CD4-positive, alpha-beta T cell treated with Interleukin-21 for 1 hour (primary cell): ENCODE measurements around the gene ADAP1.

Source experiments
- DNase-seq: peaks from one replicate; pipeline ENCODE4 v3.0.0-alpha.2; 2020

The ADAP1 gene

DNA sequence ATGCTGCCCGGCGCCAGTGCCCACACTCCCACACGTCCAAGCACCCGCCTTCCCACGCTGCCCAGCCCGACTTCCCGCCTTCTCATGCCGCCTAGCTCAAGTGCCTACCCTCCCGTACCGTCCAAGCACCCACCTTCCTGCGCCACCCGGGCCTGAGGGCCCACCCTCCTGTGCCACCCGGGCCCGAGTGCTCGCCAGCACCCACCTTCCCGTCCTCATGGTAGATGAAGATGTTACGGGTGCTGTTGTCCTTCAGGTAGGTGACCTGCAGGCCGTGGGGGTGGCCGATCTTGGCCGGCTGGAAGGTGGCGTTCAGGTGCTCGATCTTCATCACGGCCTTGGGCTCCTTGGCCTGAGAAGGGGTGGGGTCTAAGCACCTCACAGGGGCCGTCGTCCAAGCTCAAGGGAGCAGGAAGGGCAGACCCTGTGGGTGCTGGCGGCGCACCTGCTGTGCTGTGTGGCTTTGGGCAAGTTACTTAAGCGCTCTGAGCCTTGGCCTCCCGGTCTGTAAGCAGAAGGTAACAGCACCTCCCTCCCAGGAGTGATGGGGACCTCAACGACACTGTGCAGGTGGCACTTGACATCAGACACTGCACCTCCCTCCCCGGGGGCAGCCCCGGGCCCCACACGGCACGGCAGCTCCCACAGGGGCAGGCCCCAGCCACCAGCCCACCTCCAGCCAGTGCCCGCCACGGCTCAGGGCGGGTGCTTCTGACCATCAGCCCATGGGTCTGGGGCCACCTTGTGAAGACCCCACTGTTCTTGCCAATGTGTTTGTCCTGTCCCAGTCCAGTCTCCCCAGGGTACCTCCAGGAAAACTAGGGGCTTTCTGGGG lies 50.3 kb downstream of the ADAP1 start:
- DNase-seq = no peak

DNA sequence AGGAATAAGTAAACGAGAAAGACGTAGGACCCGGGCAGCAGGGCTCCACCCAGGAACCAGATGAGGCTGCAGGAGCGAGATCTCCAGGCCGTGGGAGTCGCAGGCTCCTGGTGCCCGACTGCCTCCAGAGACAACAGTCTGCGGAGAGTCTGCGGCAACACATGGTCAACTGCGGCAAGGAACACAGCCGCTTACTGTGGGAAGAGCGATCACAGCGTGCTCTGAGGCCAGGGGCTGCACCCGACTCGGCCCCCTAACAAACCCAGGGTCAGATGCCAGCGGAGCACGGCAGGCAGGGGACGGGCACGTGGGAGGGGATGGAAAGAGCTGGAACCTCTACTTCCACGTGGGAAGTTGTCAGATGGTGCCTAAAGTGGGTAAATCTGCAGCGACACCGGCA lies 51.5 kb downstream of the ADAP1 start:
- DNase-seq = no peak

DNA sequence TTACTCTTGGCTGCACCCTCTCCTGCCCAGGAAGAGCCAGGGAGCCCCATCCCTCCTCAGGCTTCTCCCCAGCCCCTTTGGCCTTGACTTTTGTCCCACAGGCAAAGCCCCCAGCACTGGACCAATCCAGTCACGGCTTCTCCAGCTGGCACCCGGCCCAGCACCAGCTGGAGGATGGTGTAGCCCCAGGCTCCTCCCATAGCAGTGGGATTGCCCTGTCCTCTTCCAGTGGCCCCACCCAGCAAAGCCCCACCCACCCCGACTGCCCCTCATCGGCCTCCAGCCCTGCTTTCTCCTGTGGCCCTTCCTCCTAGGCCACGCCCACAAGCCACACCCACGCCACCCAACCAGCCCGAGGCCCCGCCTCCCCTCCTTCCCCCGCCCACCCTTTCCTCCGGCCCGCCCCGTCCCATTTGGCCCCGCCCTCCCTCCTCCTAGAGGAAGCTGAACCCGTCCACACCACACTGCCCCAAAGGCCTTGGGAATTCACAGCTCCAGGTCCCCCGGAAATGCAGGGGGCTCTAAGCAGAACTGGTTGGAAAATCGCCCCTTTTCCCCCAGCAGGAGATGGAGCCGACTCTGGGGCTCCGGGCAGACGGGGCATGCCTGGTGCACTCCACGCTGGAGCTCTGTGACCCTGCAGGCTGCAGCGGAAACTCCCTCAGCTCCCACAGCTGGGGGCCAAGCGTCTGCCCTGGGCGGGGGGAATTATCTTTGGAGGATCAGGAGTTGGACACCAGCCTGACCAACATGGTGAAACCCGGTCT lies 52.9 kb downstream of the ADAP1 start:
- DNase-seq = peak; percentile 54

DNA sequence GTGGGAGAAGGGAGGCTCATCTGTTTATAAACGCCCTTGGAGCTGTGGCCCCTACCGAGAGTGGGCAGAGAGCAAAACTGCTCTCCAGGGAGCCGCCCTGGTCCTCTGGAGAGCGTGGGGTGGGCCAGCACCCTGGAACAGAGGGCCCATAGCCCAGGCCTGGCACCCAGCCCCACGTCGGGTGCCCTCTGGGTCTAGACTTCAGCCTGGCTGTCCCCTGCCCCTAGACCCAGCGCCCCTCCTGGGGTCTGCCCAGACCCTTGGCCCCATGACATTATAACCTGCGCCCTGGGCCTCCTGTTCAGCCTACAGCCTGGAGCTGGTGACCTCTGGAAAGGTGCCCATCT lies 53.5 kb downstream of the ADAP1 start:
- DNase-seq = no peak

DNA sequence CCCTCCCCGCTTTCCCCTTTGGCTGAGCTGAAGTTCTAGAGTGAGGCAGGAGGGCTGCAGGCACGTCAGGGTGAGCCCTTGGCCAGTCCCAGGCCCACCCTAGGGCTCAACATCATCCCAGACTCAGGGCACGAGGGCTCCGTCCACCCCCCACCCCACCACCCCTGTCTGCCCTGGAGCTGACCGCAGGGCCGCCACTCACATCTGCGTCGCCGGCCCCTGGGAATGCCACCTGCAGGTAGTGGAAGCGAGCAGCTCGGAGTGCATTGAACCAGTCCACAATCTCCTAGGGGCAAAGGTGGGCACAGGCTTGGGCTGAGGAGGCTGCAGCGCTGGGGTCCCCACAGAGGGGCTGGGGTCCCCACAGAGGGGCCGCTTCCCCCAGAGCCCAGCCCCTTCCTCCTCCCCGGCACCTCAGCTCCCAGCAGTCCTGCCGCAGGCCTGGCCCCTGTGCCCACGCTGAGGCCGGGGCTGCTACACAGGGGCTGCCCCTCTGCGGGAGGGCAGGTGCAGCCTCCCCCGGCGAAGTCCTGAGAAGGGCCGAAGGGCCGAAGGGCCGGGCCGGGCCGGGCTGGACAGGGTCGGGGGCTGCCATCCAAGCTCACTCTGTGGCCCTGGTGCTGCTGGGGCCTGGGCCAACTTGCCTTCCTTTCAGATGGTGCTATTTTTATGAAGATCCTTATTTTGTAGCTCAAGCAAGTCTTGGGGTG lies 54.0 kb downstream of the ADAP1 start:
- DNase-seq = no peak

DNA sequence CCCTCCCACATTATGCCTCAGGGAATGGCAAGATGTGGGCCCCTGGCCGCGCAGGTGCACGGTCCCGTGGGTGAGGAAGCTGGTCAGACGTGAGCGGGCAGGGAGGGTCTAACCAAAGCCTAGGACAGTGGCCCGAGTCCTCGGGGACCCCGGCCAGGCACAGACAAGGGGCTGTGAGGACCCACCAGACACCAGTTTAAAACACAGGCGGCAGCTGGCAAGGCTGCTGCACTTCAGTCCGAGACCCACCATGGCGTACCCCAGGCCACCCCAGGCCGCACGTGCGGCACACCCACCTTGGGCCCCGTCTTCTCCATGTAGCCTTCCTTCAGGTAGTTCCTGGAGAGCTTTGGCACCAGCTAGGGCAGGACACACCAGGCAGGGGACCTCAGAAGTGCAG lies 54.7 kb downstream of the ADAP1 start:
- DNase-seq = no peak

DNA sequence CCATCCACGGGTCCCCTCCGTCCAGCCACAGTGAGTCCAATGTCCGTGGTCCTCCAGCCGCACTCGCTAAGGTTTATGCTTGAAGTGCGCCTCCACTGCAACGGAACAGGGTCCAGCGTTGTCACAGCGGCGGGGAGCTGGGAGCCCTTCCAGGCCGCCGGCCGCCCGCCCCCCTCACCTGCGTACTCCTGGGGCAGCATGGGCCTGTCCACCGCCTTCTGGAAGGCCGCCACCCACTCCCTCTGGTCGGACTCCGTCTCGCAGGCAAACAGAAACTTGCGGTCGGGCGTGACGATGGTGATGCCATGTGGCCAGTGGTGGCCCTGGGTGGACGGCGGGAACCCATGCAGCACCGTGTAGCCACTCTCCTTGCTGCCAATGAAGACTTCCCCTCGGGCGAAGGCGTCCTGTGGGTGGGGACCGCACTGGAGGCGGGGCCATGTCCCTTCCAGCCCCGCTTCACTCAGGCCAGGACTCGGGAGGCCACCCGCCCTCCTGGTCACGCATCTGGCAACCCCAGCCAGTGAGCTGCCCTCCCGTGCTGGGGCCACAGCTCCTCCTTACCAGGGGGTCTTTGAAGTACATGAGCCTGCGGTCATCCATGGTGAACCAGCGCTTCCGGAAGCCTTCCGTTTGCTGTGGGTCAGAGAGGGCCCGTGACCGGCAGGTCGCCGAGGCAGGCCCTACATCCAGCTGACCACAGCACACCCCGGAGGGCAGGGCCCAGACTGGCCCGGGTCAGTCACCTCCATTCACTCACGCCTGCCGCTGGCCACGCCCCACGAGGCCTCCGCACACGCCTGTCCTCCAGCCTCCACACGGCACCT lies 55.4 kb downstream of the ADAP1 start:
- no peak for DNase-seq

DNA sequence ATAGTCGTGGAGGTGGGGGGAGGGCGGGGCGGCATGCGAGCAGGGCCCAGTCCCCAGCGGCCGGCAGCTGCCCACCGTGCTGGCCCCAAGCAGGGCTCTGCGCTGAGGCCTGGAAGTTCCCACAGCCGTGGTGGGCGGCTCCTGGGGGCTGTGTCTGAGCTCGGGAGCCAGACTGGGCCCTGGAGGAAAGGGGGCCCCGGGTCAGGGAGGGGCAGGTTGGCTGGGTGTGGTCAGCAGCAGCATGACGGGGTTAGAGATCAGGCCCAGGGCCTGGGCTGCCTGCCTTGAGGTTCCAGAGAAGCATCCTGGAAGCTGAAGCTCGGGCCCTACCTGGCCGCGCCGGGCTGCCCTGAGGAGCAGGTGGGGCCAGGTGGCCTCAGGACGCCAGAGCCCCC lies 56.0 kb downstream of the ADAP1 start:
- no peak for DNase-seq

DNA sequence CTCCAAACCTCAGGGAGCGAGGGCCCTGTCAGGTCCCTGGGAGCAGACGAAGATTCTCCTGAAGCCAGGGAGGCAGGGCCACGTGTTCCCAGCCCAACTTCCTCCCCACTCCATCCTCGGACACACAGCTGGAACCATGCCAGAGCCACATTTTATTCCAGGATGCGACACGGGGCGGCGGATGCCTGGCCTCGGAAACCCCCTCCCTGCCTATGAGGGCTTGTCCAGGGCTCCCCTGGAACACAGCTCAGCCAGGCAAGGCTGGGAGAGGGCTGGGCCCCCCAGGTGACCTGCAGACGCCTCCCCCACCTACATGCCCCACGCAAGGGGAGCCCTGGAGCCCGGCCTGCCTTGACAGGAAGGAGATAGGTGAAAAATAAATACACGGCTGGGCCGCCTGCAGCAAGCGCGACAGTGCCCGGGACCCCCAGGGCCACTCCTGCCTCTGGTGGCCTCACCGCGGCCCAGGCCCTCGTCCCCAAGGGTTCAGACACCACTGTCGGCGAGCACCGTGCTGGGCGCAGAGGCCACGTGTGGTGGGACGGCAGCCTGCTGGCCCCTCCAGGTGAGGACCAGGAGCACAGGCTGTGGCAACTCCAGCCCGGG lies 56.6 kb downstream of the ADAP1 start:
- DNase-seq = no peak

DNA sequence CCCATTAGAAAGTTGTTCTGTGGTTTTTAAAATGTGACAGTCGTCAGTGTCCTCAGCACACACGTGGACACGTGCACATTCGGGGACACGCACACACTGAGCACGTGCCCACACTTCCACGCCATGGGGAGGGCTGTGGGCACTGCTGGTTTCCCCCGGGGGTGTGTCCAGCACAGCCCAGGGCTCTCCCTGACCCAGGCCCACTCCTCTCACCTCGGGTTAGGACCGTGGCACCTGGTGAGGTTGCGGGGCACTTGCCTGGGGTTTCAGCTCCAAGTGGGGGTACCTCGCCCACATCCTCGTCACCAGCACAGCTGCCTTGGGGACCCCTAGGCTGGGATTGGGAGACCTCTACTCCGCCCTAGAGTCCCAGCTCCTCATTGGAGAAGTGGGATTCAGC lies 57.4 kb downstream of the ADAP1 start:
- DNase-seq = no peak

DNA sequence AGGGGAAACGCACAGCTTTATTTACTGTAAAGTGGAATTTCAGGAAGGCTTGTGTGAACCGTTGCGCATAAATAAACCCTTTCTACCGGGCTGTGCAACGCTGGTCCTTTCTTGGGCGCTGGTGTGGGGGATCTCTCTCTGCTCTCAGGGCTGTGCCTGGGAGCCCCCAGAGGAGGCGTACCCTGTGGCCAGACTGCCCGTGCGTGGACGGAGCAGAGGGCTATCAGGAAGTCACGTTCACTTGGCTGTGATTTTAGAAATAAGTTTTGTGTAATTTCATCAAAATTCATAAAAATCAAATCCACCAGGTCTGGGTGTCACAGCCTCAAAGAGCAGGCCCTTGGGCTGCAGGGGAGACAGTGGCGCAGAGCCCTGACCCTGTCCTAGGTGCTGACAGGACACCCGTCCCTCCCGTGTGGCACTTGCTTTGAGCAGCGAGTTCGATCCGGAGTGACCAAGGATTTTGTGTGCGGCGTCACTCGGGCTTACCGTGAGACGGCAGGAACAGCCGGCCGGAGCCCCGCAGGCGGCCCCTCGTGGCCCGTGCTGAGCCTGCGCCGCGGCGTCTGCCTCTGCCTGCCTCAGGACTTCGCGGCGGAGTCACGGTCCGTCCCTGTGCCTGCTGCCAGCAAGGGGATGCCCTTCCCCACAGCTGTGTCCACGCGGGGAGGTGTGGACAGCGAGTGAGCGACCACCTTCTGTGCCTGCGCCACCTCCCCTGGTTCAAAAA lies 58.0 kb downstream of the ADAP1 start:
- no peak for DNase-seq

DNA sequence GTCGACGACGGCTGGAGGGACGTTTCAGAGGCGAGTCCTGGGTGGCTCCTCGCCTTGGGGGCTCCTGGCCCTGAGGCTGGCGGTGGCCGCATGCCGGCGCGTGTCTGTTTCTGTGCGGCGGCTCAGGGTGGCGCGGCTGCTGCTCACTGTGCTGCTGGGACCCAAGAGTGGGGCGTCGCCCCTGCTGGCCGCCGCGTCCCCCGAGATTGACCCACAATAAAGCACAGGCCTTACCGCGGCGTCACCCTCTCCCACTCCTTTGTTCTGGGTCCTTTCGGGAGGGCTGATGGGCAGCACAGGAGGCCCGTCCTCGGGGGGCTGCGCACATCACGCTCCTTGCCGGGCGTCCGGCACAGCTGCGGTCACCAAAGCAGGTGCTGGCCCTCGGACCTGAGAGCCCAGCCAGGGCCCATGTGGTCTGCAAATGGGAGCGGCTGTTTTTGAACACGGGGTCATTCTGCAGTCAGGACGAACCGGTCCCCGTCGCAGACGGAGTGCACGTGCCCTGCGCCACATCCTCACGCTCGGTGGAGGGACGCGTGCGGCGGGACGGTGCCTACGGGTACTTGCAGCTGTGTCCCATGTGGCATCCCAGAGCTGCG lies 58.9 kb downstream of the ADAP1 start:
- no peak for DNase-seq

DNA sequence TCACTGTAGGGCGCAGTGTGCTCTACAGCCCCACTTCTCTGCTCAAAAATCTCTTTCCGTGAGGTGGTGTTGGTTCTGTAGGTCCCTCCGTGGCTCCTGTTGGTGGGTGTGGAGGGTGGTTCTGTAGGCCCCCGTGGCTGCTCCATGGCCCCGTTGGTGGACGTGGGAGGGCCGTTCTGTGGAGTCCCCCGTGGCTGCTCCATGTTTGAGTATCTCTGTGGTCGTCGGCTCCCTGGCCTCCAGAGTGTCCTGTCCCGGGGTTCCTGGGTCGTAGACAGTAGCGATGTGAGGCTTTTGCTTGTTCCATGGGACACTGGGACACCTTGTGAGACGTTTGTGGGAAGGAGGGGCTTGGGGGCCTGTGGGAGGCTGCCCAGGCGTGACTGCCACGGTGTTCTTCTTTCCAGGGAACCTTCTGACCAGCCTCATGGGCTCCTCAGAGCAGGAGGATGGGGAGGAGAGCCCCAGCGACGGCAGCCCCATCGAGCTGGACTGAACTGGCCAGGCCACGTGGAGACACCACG lies 59.5 kb downstream of the ADAP1 start:
- DNase-seq = no peak

DNA sequence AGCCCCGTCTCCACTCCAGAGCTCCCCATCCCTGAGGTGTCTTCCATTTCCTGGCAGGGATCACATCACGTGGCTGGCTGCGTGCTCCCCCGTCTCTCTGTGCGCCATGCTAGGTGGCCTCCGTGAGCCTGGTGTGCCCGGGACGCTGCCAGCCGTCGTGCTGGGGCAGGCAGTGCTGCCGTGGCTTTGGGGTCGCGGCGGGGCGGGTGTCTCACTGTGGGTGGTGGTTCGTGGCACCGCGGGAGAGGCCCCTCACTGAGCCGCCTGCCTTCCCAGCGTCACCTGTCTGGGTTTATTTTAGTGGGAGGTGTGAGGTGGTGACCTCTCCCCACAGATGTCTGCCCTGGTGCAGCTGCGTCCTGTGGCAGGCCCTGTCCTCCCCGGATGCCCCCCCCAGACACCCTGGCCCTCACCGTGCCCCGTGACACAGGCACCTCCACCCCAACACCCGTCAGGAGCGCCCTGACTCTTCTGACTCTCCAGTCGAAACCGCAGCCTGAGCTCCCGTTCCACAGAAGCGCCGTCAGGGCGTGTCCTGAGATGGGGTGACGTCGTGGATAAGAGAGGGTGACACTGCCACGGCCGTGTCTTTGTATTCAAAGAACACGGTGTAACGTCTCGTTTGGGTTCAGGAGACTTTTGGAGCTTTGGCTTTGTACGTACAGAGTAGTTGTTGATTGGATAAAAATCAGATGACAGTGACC lies 60.2 kb downstream of the ADAP1 start:
- no peak for DNase-seq

DNA sequence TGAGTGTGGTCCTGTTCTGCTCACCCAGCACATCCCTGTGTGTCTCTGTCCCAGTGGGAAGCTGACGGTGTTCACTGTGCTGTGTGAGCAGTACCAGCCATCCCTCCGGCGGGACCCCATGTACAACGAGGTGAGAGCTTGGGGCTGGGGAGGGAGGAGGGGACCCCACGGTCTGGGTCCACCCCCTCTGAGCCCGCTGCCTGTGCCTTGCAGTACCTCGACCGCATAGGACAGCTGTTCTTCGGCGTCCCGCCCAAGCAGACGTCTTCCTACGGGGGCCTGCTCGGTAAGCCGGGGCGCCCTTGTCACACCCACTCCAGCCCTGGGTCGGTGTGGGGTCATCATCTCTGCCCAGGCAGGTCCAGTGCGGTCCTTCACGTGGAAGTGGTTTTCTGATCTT lies 60.8 kb downstream of the ADAP1 start:
- no peak for DNase-seq

DNA sequence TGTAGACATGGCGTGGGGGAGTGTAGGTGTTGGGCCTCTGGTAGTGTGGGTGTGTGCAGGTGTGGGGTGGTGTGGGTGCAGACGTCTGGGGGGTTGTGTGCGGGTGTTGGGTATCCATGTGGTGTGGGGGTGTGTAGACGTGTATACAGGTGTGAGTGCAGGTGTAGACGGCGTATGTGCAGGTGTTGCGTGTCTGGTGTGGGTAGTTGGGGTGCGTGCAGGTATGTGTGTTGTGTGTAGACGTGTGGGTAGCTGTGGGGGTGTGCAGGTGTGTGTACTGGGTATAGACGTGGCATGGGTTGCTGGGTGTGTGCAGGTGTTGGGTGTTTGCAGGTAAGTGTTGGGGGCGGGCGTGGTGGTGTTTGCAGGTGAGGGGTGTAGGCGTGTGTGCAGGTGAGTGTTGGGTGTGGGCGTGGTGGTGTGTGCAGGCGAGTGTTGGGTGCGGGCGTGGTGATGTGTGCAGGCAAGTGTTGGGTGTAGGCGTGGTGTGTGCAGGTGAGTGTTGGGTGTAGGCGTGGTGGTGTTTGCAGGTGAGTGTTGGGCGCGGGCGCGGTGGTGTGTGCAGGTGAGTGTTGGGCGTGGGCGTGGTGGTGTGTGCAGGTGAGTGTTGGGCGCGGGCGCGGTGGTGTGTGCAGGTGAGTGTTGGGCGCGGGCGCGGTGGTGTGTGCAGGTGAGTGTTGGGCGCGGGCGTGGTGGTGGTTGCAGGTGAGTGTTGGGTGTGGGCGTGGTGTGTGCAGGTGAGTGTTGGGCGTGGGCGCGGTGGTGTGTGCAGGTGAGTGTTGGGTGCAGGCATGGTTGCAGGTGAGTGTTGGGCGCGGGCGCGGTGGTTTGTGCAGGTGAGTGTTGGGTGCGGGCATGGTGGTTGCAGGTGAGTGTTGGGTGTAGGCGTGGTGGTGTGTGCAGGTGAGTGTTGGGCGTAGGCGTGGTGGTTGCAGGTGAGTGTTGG lies 61.6 kb downstream of the ADAP1 start:
- DNase-seq = no peak

DNA sequence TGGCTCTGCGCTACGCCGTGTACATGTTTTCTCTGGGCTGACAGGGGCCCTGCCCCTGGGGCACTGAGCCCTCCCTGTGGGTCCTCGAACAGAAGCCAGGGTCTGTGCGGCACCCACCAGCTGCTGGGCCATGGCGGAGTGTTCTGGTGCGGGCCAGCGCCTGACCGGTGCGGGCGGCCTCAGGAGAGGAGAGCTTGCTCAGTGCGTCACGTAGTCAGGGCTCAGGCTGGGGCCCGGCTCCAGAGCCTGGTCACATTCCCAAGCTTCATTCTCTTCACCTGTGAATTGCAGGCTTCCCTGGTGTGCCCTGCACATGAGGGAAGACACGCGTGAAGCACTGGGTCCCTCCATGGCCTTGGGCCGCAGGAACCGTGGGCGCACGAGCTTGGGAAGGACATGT lies 62.7 kb downstream of the ADAP1 start:
- DNase-seq = no peak

DNA sequence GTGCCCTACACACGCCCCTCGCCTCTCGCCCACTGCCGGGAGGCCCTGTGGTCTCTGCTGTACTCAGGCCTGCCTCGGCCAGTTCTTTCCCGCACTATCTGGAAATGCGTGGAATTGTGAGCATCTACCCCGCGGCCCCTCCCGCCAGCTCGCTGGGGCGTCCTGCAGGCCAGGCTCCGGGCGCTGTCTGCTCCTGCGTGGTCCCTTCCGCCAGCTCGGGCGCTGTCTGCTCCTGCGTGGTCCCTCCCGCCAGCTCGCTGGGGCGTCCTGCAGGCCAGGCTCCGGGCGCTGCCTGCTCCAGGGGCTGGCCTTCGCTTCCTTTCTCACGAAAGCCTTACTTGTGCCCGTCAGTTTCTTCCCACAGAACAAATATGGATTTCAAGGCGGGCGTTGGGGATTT lies 63.2 kb downstream of the ADAP1 start:
- DNase-seq = no peak

DNA sequence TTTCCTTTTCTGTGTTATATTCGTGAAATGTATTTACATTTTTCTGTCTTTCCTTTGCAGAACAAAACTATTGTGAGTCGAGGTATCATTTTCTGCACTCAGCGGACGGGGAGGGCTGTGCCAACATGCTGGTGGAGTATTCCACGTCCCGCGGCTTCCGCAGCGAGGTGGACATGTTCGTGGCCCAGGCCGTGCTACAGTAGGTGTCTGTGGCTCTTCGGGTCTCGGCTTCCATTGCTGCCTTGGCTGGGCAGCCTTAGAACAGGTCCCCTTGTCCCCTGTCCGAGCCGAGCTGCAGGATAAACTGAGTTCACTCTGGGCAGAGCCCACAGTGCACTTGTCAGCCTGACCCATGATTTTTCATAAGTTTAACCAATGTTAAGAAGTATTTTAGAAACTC lies 63.6 kb downstream of the ADAP1 start:
- no peak for DNase-seq
